HG02973 (cell line): ENCODE measurements around the gene NACC1.
A peak's percentile ranks its signal among the peaks of the same experiment; 100 is the strongest.

Source experiments
- ATAC-seq: cut with Tn5 transposase; IDR thresholded peaks from one replicate; pipeline ENCODE4 v1.9.1; 2021; ENCODE audit warnings: moderate library complexity; ENCODE audit not compliant: unreplicated experiment

The NACC1 gene

DNA sequence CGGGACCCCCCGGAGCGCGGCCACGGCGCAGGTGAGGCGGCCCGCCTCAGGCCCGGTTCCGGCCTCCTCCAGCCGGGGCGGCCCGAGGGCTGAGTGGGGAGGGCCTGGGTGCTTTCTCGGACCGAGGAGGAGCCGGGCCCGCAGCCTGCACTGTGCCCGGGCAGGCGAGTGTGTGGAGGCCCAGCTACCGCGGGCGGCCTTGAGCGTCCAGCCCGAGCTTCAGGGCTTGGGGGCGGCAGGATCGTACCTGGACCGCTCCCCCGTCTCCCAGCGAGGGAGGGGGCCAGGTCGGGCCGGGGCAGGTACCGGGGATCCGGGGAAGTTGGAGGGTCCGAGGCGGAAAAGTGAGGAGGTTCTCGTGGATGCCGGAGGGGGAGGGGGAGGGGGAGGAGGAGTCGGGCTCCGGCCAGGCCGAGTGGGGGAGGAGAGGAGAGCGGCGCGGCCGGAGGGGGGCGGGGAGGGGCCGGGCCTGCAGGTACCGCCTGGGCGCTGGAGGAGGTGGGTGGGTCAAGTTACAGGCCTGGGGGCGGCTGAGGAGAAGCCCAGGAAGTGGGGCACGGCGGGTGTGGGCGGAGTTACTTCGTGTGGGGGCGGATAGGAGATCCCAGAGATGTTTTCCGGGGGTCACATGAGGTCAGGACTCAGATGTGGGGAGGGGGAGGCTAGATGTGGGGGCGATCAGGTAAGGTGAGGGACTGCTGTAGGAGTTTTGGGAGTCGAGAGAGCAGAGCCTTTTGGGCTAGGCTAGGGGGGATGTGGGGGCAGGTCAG, 545 bp downstream of the NACC1 start:
- ATAC-seq, result peak; percentile 7

DNA sequence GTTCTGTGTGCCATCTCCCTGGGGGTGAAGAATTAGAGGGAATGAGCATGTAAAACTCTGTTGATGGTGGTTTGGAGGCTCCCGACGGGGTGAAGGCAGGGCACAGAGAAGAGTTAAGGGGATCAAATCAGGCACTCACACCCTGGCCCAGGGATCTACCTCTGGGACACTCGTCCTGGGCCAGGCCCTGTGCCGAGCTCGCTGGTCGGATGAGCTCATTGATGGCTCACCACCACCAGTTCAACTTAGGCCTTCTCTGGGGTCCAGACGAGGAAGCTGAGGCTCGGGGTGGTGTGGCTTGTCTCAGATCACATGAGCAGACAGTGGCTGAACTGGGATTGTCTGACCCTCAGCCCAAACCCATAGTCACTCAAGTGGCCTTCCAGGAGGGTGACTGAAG, 1.6 kb downstream of the NACC1 start:
- ATAC-seq, result no peak

DNA sequence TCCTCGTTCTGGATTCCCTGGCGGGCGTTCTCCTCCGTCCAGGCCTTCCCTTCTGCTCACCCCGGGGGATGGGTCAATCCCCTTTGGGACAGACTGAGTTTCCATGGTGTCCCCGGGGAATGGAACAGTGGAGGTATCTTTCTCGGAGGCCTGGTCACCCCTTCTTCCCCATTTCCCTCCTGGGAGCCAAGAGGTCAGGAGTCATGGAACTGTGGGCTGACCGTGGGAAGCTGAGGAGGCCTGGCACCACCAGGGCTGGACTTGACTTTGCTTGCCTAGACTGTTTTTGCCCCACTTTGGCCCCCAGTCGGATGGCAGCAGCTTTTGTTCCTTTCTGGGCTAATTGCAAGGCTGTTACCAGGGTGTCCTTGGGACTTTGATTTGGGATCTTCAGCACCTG, 2.0 kb downstream of the NACC1 start:
- no peak for ATAC-seq

- ATAC-seq, result no peak
These were observed 2.8 kb downstream of the NACC1 start for GRCh38 chr19:13120817-13121216.

DNA sequence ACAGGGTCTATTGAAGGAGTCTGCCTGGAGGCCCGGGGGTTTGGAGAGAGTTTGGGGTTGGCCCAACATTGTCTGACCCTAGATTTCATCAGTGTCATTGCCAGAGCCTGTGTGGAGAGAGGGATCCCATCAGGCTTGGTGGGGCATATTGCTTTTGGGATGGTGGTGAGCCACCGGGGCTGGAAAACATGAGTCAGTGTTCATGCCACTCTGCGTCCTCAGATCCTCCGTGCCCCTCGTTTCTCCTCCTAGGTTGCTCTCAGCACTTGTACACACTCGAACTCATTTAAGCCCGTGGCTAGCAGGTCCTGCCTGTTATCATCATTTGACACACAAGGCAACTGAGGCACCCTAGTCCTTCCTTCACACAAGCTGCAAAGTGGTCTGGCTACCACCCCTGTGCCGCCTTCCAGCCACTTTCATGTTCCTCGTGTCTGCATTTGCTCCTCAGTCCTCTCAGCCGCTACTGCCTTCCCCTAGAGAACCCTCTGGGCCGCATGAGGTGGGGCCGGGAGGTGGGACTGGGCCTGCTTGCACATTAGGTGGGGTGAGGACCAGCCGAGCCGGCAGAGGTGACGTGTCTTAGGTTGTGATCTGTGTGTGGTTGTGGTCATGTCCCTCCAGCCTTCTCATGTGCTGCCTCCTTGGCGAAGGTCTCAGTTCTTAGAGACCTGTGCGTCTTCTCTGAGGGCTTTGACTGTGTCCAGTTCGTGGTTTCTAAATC, 3.6 kb downstream of the NACC1 start:
- ATAC-seq, result no peak

GRCh38 chr19:13122275-13122878, 4.3 kb downstream of the NACC1 start:
- no peak for ATAC-seq

DNA sequence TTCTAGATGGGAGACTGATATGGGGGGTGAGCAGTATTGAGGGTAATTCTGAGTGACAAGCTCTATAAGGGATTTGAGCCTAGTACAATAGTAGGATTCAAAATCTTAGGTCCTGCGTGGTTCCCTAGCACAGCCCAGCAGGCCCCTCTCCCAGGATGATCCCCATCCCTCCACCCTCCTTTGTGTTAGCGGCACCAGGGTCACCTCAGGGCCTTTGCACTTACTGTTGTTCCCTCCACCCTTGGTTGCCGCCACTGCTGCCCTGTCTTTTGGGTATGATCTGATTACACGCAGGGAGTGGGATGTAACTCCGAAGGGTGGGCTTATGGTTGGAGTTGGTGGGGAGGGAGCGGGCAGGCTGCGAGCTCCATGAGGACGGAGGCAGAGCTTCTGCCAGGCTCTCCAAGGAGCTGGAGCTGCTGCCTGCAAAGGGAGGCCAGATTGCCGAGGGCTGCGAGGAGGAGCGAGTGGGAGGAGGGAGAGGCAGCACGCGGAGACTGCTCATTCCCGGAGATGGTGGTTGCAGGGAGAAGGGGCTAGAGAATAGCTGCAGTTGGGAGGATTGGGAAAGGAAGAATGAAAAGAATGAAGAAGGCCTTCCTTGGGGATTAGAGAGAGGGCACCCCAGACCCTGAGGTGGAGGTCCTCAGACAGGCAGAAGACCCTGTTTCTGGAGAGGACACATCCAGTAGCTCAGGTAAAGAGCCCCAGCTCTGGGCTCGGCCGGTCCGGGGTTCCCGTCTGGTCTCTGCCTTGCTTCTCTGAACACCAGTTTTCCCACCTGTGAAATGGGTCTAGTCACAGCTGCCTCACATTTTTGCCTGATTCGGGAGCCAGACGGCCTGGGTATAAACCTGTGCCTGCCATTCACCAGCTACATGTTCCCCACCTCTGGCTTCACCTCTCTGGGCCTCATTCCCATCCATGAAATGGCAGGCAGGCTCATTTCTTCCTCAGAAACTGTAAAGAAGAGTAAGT, 5.2 kb downstream of the NACC1 start:
- no peak for ATAC-seq

DNA sequence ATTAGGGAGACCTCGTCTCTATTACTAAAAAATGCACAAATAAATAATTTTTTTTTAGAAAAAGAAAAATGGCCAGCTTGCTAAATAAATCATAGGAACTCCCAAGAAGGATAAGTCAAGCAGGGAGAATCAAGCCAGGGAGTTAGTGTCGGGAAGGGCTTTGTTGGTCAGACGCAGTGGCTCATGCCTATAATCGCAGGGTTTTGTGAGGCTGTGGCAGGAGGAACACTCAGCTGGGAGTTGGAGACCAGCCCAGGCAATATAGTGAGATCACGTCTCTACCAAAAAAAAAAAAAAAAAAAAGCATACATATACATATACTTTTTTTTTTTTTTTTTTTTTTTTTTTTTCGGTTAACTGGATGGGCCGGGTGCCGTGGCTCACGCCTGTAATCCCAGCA, 9.0 kb downstream of the NACC1 start:
- ATAC-seq, result no peak

- no peak for ATAC-seq
These were observed 9.9 kb downstream of the NACC1 start for GRCh38 chr19:13127811-13128575.

DNA sequence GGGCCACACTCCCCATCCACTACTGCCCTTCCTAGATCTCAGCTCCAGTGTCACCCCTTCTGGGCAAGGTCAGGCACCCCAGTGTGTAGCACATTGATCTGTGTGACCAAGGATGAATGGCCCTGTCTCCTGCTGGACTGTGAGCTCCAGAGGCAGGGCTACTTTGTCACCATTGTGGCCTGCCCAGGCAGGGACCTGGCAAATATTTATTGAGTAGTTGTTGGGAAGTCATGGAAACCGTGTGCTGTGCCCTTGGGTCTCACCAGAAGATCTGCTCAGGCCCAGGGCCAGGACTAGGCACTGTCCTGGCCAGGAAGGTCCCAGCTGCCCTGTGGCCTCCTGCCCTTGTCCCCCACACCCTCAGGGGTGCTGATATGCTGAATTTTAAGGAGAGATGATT, 10.5 kb downstream of the NACC1 start:
- ATAC-seq, result no peak

GRCh38 chr19:13129384-13129783, 11.3 kb downstream of the NACC1 start:
- ATAC-seq, result no peak

- no peak for ATAC-seq
These were observed 12.9 kb downstream of the NACC1 start for GRCh38 chr19:13130886-13131490.

- ATAC-seq, result no peak
These were observed 14.6 kb downstream of the NACC1 start for GRCh38 chr19:13132471-13133180.

- no peak for ATAC-seq
These were observed 15.3 kb downstream of the NACC1 start for GRCh38 chr19:13133241-13133870.

- ATAC-seq, result no peak
These were observed 16.6 kb downstream of the NACC1 start for GRCh38 chr19:13134626-13135025.

DNA sequence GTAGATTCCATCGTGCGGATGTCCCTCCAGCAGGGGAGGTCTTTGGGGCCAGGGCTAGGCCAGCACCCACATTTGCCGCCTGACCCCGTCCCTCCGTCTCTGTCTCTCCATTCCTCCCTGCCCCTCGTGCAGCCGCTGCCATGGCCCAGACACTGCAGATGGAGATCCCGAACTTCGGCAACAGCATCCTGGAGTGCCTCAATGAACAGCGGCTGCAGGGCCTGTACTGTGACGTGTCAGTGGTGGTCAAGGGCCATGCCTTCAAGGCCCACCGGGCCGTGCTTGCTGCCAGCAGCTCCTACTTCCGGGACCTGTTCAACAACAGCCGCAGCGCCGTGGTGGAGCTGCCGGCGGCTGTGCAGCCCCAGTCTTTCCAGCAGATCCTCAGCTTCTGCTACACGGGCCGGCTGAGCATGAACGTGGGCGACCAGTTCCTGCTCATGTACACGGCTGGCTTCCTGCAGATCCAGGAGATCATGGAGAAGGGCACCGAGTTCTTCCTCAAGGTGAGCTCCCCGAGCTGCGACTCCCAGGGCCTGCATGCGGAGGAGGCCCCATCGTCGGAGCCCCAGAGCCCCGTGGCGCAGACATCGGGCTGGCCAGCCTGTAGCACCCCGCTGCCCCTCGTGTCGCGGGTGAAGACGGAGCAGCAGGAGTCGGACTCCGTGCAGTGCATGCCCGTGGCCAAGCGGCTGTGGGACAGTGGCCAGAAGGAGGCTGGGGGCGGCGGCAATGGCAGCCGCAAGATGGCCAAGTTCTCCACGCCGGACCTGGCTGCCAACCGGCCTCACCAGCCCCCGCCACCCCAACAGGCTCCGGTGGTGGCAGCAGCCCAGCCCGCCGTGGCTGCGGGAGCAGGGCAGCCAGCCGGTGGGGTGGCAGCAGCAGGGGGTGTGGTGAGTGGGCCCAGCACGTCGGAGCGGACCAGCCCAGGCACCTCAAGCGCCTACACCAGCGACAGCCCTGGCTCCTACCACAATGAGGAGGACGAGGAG, 17.3 kb downstream of the NACC1 start:
- no peak for ATAC-seq

DNA sequence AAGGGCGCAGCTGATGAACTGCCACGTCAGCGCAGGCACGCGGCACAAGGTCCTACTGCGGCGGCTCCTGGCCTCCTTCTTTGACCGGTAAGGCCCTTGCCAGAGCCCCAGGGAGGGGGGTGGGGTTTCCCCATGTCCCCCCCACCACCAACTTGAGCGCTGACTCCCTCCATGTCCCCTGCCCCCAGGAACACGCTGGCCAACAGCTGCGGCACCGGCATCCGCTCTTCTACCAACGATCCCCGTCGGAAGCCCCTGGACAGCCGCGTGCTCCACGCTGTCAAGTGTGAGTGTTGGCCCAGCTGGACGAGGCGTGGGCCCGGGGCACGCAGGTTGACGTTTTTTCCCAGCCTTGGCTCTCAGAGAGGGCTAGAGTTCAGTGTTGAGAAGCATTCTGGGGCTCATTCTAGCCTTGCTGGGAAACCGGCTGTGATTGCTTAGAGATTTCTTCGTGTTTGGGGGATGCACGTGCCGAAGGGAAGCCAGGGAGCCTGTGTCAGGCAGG, 19.3 kb downstream of the NACC1 start:
- ATAC-seq, result no peak
